ENCODE measurements around the gene TMEM221.

DNA sequence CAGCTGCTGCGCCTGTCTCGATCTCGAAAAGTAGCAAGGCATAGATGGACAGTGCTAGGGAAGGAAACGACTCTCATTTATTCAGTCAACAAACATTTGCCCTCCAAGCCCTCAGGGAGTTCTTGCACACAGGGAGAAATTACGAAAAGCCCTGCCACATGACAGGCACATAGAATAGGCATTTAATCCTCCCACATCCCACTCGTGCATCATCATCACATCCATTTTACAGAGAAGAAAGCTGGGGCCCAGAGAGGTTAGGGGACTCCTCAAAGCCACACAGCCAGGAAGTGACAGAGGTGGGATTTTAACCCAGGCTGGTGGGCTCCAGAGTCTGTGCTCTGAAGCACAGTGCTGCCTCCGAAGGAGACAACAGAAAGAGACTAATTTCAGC, 11.6 kb downstream of the TMEM221 start:
- TF ChIP-seq, protein P1, sequence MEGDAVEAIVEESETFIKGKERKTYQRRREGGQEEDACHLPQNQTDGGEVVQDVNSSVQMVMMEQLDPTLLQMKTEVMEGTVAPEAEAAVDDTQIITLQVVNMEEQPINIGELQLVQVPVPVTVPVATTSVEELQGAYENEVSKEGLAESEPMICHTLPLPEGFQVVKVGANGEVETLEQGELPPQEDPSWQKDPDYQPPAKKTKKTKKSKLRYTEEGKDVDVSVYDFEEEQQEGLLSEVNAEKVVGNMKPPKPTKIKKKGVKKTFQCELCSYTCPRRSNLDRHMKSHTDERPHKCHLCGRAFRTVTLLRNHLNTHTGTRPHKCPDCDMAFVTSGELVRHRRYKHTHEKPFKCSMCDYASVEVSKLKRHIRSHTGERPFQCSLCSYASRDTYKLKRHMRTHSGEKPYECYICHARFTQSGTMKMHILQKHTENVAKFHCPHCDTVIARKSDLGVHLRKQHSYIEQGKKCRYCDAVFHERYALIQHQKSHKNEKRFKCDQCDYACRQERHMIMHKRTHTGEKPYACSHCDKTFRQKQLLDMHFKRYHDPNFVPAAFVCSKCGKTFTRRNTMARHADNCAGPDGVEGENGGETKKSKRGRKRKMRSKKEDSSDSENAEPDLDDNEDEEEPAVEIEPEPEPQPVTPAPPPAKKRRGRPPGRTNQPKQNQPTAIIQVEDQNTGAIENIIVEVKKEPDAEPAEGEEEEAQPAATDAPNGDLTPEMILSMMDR (IDR thresholded peaks at IDR 0.05) = no peak
- no peak for TF ChIP-seq POLR2A (IDR thresholded peaks at IDR 0.05)
